WERI-Rb-1 (cell line): ENCODE results near the gene COL5A1.
A peak's percentile ranks its signal among the peaks of the same experiment; 100 is the strongest.

Experiments
- DNase-seq: peaks from one replicate; pipeline ENCODE4 v3.0.0-alpha.2; 2020
- H3K27ac ChIP-seq: fragments of 250-450 bp; sonication (Bioruptor Pico); 2 replicates; pipeline ENCODE4 v1.5.1; 2020; ENCODE audit warnings: mild to moderate bottlenecking, moderate library complexity
- H3K27me3 ChIP-seq: fragments of 250-450 bp; sonication (Bioruptor Pico); 2 replicates; pipeline ENCODE4 v1.5.1; 2021; ENCODE audit warnings: mild to moderate bottlenecking, low read depth, moderate library complexity; ENCODE audit not compliant: insufficient read depth, severe bottlenecking
- H3K36me3 ChIP-seq: fragments of 250-450 bp; sonication (Bioruptor Pico); 2 replicates; pipeline ENCODE4 v1.5.1; 2020; ENCODE audit warnings: mild to moderate bottlenecking, moderate library complexity
- H3K4me3 ChIP-seq: 2 replicates; pipeline ENCODE4 v1.5.1; 2011; ENCODE audit warnings: low read depth, mild to moderate bottlenecking, control low read depth, low read length
- H3K9me3 ChIP-seq: fragments of 250-450 bp; sonication (Bioruptor Pico); 2 replicates; pipeline ENCODE4 v1.5.1; 2021; ENCODE audit warnings: mild to moderate bottlenecking, moderate library complexity; ENCODE audit not compliant: severe bottlenecking
- CTCF ChIP-seq: IDR thresholded peaks from 2 replicates; pipeline ENCODE4 v1.5.1; 2011; ENCODE audit warnings: low read depth, mild to moderate bottlenecking, control low read depth, inconsistent platforms, low read length

Gene COL5A1

GRCh38 chr9:134875371-134875770 lies 233.8 kb downstream of the COL5A1 start:
- H3K27me3 ChIP-seq: no peaks in the 10 kb centered on the region
- no peak for DNase-seq

GRCh38 chr9:134877541-134877940 lies 235.9 kb downstream of the COL5A1 start:
- Histone ChIP-seq H3K9me3 (no peaks in the 10 kb centered on the region), H3K27ac (no peak overlapping the region), H3K27me3 (no peaks in the 10 kb centered on the region), H3K4me3 (no peak overlapping the region), H3K36me3 (no peaks in the 10 kb centered on the region)
- no peak for DNase-seq
- TF ChIP-seq CTCF: no peak

More at GRCh38 chr9:134875371-134875770, 233.8 kb downstream of the COL5A1 start:
- TF ChIP-seq CTCF: no peak
- H3K4me3 ChIP-seq: no peak overlapping the region
- no peaks in the 10 kb centered on the region for H3K36me3 ChIP-seq
- no peaks in the 10 kb centered on the region for H3K9me3 ChIP-seq
- no peak overlapping the region for H3K27ac ChIP-seq

- no peak overlapping the region for H3K27ac ChIP-seq
- TF ChIP-seq CTCF: no peak
- no peak for DNase-seq
- H3K4me3 ChIP-seq: no peak overlapping the region
- H3K9me3 ChIP-seq: peaks cover 3% of the 10 kb centered on the region
- no peaks in the 10 kb centered on the region for H3K36me3 ChIP-seq
- H3K27me3 ChIP-seq: no peaks in the 10 kb centered on the region
These were observed 238.3 kb downstream of the COL5A1 start for GRCh38 chr9:134879664-134880483.

GRCh38 chr9:134880484-134881312 lies 239.1 kb downstream of the COL5A1 start, which contains the start of gene FCN2:
FCN2 (plus strand) TSS chr9:134880810; CDS start chr9:134880822, 12 bp downstream.
- no peak within 1 kb of the TSS for H3K4me3 ChIP-seq
- DNase-seq: peak; percentile 46
- H3K27ac ChIP-seq: no peak within 1 kb of the TSS
- H3K36me3 ChIP-seq: no peaks in the 10 kb centered on the region
- H3K27me3 ChIP-seq: no peaks in the 10 kb centered on the region
- no peak for TF ChIP-seq CTCF
- peaks cover 3% of the 10 kb centered on the region for H3K9me3 ChIP-seq

- H3K36me3 ChIP-seq: no peaks in the 10 kb centered on the region
- H3K27me3 ChIP-seq: no peaks in the 10 kb centered on the region
- H3K4me3 ChIP-seq: no peak overlapping the region
- peaks cover 3% of the 10 kb centered on the region for H3K9me3 ChIP-seq
- no peak overlapping the region for H3K27ac ChIP-seq
- no peak for TF ChIP-seq CTCF
- no peak for DNase-seq
These were observed 239.7 kb downstream of the COL5A1 start for GRCh38 chr9:134881313-134881670.
